Measurements from ENCODE around the gene EI24.

The EI24 gene

DNA sequence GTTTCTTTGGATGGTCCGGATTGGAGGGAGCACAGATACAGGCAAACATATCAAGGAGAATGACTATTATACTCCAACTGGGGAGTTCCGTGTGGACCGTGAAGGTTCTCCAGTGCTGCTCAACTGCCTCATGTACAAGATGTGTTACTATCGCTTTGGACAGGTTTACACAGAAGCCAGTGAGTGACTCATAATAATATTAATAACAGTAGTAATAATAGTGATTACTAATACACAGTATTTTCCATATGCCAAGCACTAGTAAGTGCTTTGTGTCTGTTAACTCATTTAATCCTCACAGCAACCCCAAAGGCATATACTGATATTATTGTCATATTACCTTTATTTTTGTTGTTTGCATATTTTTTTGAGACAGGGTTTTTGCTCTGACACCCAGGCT lies 49.1 kb downstream of the EI24 start:
- no peak overlapping the region for H3K4me2 ChIP-seq (ENCODE audit: insufficient read depth, low read length)
- H3K9me3 ChIP-seq (ENCODE audit: insufficient read depth, low read length, severe bottlenecking): no peaks in the 10 kb centered on the region
- TF ChIP-seq, protein P1, sequence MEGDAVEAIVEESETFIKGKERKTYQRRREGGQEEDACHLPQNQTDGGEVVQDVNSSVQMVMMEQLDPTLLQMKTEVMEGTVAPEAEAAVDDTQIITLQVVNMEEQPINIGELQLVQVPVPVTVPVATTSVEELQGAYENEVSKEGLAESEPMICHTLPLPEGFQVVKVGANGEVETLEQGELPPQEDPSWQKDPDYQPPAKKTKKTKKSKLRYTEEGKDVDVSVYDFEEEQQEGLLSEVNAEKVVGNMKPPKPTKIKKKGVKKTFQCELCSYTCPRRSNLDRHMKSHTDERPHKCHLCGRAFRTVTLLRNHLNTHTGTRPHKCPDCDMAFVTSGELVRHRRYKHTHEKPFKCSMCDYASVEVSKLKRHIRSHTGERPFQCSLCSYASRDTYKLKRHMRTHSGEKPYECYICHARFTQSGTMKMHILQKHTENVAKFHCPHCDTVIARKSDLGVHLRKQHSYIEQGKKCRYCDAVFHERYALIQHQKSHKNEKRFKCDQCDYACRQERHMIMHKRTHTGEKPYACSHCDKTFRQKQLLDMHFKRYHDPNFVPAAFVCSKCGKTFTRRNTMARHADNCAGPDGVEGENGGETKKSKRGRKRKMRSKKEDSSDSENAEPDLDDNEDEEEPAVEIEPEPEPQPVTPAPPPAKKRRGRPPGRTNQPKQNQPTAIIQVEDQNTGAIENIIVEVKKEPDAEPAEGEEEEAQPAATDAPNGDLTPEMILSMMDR (IDR thresholded peaks at IDR 0.05; ENCODE audit: borderline replicate concordance, extremely low read depth, low read length, poor library complexity, severe bottlenecking): no peak
- no peak for TF ChIP-seq EZH2 (IDR thresholded peaks at IDR 0.05; ENCODE audit: borderline replicate concordance, low read depth, low read length, severe bottlenecking)
- no peaks in the 10 kb centered on the region for H3K79me2 ChIP-seq (ENCODE audit: insufficient read depth, low read length)
- no peak overlapping the region for H3K9ac ChIP-seq (ENCODE audit: low read depth, low read length)
- no peaks in the 10 kb centered on the region for H4K20me1 ChIP-seq (ENCODE audit: insufficient read depth, low read length)
- H3K36me3 ChIP-seq (ENCODE audit: insufficient read depth, low read length): peaks cover 88% of the 10 kb centered on the region
- H3K27me3 ChIP-seq (ENCODE audit: insufficient read depth, low read length, poor library complexity): no peaks in the 10 kb centered on the region
- no peaks in the 10 kb centered on the region for H3K4me1 ChIP-seq (ENCODE audit: insufficient read depth, low read length)
- no peak overlapping the region for H2AFZ ChIP-seq (ENCODE audit: low read depth, low read length)
- H3K27ac ChIP-seq (ENCODE audit: low read length): no peak overlapping the region
- H3K4me3 ChIP-seq (ENCODE audit: low read depth in 1 of 2, low read length in 2 of 2): no peak overlapping the region
- no peak for DNase-seq
- ATAC-seq (ENCODE audit: insufficient read depth, low read depth): no peak

DNA sequence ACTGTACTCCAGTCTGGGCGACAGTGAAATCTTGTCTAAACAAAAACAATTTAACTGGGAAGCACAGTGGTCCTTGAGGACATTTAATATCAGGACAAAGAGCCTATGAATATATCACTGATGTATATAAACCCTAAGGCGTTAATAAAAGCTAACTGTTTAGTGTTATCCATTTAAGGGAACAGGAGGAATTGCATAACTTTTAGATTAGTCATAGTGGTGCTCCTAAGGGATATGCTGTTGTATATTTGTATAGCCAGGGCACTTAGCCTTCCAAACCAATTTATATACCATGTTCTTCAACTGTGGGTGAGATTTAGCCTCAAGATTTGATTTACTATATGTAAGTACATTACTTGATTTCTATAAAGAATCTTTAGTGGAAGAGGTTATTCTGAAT lies 52.7 kb downstream of the EI24 start:
- Histone ChIP-seq H3K9me3 (ENCODE audit: insufficient read depth, low read length, severe bottlenecking) (no peaks in the 10 kb centered on the region), H3K79me2 (ENCODE audit: insufficient read depth, low read length) (peaks cover 29% of the 10 kb centered on the region), H3K36me3 (ENCODE audit: insufficient read depth, low read length) (peaks cover 58% of the 10 kb centered on the region), H3K4me1 (ENCODE audit: insufficient read depth, low read length) (peaks cover 19% of the 10 kb centered on the region), H3K9ac (ENCODE audit: low read depth, low read length) (no peak overlapping the region), H3K27ac (ENCODE audit: low read length) (no peak overlapping the region), H2AFZ (ENCODE audit: low read depth, low read length) (no peak overlapping the region), H3K27me3 (ENCODE audit: insufficient read depth, low read length, poor library complexity) (no peaks in the 10 kb centered on the region), H3K4me3 (ENCODE audit: low read depth in 1 of 2, low read length in 2 of 2) (no peak overlapping the region), H4K20me1 (ENCODE audit: insufficient read depth, low read length) (peaks cover 7% of the 10 kb centered on the region; the same call in 1 of the 2 replicates), H3K4me2 (ENCODE audit: insufficient read depth, low read length) (no peak overlapping the region)
- DNase-seq (no peak), ATAC-seq (ENCODE audit: insufficient read depth, low read depth) (no peak)
- no peak for TF ChIP-seq EZH2 (IDR thresholded peaks at IDR 0.05; ENCODE audit: borderline replicate concordance, low read depth, low read length, severe bottlenecking)
- TF ChIP-seq, protein P1 (IDR thresholded peaks at IDR 0.05; ENCODE audit: borderline replicate concordance, extremely low read depth, low read length, poor library complexity, severe bottlenecking): no peak

DNA sequence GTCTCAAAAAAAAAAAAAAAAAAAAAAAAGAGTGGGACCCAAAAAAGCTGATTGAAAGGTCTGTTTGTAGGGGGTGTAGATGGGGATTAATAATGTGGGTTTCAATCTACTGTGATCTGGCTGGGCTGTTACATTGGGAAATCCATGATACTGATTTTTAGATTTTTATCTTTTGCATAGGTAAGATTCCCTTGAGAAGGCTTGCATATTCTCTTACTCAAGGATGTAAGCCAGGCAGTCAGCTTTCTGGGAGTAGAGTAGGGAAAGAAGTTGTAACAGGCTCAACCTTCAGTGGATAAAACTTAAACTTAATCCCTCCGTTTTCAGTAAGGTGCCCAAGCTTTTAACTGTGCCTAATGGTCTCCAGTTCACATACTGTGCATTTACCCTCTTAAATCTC lies 53.8 kb downstream of the EI24 start:
- H4K20me1 ChIP-seq (ENCODE audit: insufficient read depth, low read length): peaks cover 18% of the 10 kb centered on the region; the same call in 1 of the 2 replicates
- no peaks in the 10 kb centered on the region for H3K27me3 ChIP-seq (ENCODE audit: insufficient read depth, low read length, poor library complexity)
- DNase-seq (no peak), ATAC-seq (ENCODE audit: insufficient read depth, low read depth) (no peak)
- no peak overlapping the region for H2AFZ ChIP-seq (ENCODE audit: low read depth, low read length)
- H3K9ac ChIP-seq (ENCODE audit: low read depth, low read length): no peak overlapping the region
- no peak overlapping the region for H3K4me2 ChIP-seq (ENCODE audit: insufficient read depth, low read length)
- no peaks in the 10 kb centered on the region for H3K9me3 ChIP-seq (ENCODE audit: insufficient read depth, low read length, severe bottlenecking)
- H3K4me1 ChIP-seq (ENCODE audit: insufficient read depth, low read length): peaks cover 29% of the 10 kb centered on the region
- H3K27ac ChIP-seq (ENCODE audit: low read length): no peak overlapping the region
- H3K79me2 ChIP-seq (ENCODE audit: insufficient read depth, low read length): peaks cover 39% of the 10 kb centered on the region
- peaks cover 58% of the 10 kb centered on the region for H3K36me3 ChIP-seq (ENCODE audit: insufficient read depth, low read length)
- H3K4me3 ChIP-seq (ENCODE audit: low read depth in 1 of 2, low read length in 2 of 2): no peak overlapping the region
- TF ChIP-seq, protein P1 (IDR thresholded peaks at IDR 0.05; ENCODE audit: borderline replicate concordance, extremely low read depth, low read length, poor library complexity, severe bottlenecking): no peak
- no peak for TF ChIP-seq EZH2 (IDR thresholded peaks at IDR 0.05; ENCODE audit: borderline replicate concordance, low read depth, low read length, severe bottlenecking)
